Measurements from ENCODE around the gene MTUS2. TPM values are rescaled to one million over a fixed set of nuclear protein-coding genes. Genes with fewer than 3 reads are reported as not detected.

MTUS2 gene
- total RNA-seq, 2 donors from 2014 or later, result 4.0 to 5.4 TPM

DNA sequence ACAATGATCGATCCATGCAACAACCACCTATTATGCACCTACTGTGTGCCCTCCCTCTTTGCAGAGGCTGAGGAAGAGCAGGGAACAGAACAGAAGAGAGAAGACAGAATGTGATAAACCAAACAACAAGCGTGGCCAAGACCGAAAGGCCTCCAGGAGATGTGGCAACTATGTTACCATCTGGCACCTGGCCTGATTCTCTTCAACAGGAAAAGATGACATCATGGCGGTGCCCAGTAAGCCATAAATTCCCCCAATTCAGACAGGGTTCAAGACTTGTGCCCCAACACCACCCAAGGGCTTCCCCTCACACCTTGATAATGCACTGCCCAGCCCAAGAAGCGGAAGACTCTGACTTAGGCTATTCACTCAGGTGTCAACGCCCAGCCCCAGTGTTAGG lies 731.1 kb downstream of the MTUS2 start:
- no peak overlapping the region for H3K27ac ChIP-seq
- intact Hi-C loops (cut with DNase I), result no loop called here
- no peaks in the 10 kb centered on the region for H3K27me3 ChIP-seq
- 86 to 90% methylated on average over 5 to 6 of the region's 6 CpGs for WGBS, 2 donors
- no peaks in the 10 kb centered on the region for H3K36me3 ChIP-seq (replicated peaks in 1 of 2; ENCODE audit: insufficient read depth in 1 of 2, low read depth in 2 of 2)
- TF ChIP-seq, protein P1, sequence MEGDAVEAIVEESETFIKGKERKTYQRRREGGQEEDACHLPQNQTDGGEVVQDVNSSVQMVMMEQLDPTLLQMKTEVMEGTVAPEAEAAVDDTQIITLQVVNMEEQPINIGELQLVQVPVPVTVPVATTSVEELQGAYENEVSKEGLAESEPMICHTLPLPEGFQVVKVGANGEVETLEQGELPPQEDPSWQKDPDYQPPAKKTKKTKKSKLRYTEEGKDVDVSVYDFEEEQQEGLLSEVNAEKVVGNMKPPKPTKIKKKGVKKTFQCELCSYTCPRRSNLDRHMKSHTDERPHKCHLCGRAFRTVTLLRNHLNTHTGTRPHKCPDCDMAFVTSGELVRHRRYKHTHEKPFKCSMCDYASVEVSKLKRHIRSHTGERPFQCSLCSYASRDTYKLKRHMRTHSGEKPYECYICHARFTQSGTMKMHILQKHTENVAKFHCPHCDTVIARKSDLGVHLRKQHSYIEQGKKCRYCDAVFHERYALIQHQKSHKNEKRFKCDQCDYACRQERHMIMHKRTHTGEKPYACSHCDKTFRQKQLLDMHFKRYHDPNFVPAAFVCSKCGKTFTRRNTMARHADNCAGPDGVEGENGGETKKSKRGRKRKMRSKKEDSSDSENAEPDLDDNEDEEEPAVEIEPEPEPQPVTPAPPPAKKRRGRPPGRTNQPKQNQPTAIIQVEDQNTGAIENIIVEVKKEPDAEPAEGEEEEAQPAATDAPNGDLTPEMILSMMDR (IDR thresholded peaks at IDR 0.05), result no peak
- TF ChIP-seq POLR2A (IDR thresholded peaks at IDR 0.05), result no peak
- H3K4me1 ChIP-seq, result peaks cover 23% of the 10 kb centered on the region
- no peak for ATAC-seq
- DNase-seq, result no peak
- H3K9me3 ChIP-seq, result no peaks in the 10 kb centered on the region
- H3K4me3 ChIP-seq, result no peak overlapping the region

Small RNAs within 50 kb of the gene (small RNA-seq; reads per million reads assigned to genes)
- gene AL359741.1, result not detected

Other genes starting within 250 kb of the MTUS2 start
- gene POMP, start 161.2 kb upstream of the MTUS2 start, total RNA-seq, result 10 to 100 TPM; 10.6 to 39.9 TPM
- gene SLC46A3, start 101.4 kb upstream of the MTUS2 start, total RNA-seq, result 10 to 100 TPM in 1 of 2 donors, 1 to 10 TPM in 1; 6.6 to 11.7 TPM

All from body of pancreas (tissue), 4 donors.